ENCODE data around the gene GJE1. TPM values are rescaled to one million over a fixed set of nuclear protein-coding genes. Genes with fewer than 3 reads are reported as not detected.

Gene GJE1
- total RNA-seq, 1 experiment from 2014 or later: not detected

DNA sequence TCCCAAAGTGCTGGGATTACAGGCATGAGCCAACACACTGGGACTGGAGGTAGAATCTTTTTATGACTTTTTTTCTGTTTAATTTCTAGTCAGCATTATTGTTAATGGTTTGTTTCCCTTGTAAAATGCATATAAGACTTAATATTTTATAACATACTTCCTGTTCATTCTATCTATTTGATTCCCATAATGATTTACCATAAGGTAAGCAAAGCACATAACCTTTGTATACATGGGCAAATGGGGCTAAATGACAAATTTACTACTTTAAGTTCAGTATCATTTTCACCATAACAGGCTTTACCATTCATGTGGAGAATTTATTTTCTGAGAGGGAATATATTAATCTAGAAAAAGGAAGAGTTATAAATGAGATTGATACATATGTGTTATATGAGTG, 38.6 kb downstream of the GJE1 start:
- Histone ChIP-seq H3K9me2 (ENCODE audit: insufficient read depth) (no peaks in the 10 kb centered on the region), H3K27ac (no peak overlapping the region), H2AFZ (no peak overlapping the region), H3K79me2 (ENCODE audit: low read depth) (0 out of 2 replicates have a peak, but pooled peaks cover 2% of the 10 kb centered on the region), H3K36me3 (ENCODE audit: low read depth) (peaks cover 22% of the 10 kb centered on the region; the same call in 1 of the 2 replicates), H3K9me3 (ENCODE audit: insufficient read depth, low read depth) (no peaks in the 10 kb centered on the region), H3K4me1 (replicated peaks; ENCODE audit: insufficient read depth) (no peaks in the 10 kb centered on the region), H3K4me2 (no peak overlapping the region), H4K20me1 (ENCODE audit: insufficient read depth) (0 out of 2 replicates have a peak, but pooled peaks cover 4% of the 10 kb centered on the region), H3K4me3 (no peak overlapping the region), H3K27me3 (ENCODE audit: insufficient read depth, low read depth) (no peaks in the 10 kb centered on the region), H3F3A (ENCODE audit: insufficient read depth, low read depth) (no peaks in the 10 kb centered on the region; the same call in 1 of the 2 replicates)
- no peak for DNase-seq
- ChIA-PET POLR2A (ENCODE audit: unreplicated experiment) (no interaction called here), CTCF (no interaction called here)
- intact Hi-C loops (cut with micrococcal nuclease; ENCODE audit: unreplicated experiment): no loop called here
- TF ChIP-seq CTCF (conservative IDR thresholded peaks at IDR 0.05) (no peak), EZH2 (IDR thresholded peaks at IDR 0.05; ENCODE audit: low read depth) (no peak)
- no TSS peak for BruUV-seq (replicated peaks)

- no peaks in the 10 kb centered on the region for H3K4me1 ChIP-seq (replicated peaks; ENCODE audit: insufficient read depth)
- DNase-seq: no peak
- no peaks in the 10 kb centered on the region for H3K9me2 ChIP-seq (ENCODE audit: insufficient read depth)
- H3K9me3 ChIP-seq (ENCODE audit: insufficient read depth, low read depth): no peaks in the 10 kb centered on the region
- ChIA-PET CTCF (no interaction called here), POLR2A (ENCODE audit: unreplicated experiment) (no interaction called here)
- H3K4me3 ChIP-seq: no peak overlapping the region
- H3K4me2 ChIP-seq: no peak overlapping the region
- 0 out of 2 replicates have a peak, but pooled peaks cover 4% of the 10 kb centered on the region for H4K20me1 ChIP-seq (ENCODE audit: insufficient read depth)
- 0 out of 2 replicates have a peak, but pooled peaks cover 2% of the 10 kb centered on the region for H3K79me2 ChIP-seq (ENCODE audit: low read depth)
- no peak overlapping the region for H3K27ac ChIP-seq
- H3K27me3 ChIP-seq (ENCODE audit: insufficient read depth, low read depth): no peaks in the 10 kb centered on the region
- intact Hi-C loops (cut with micrococcal nuclease; ENCODE audit: unreplicated experiment): no loop called here
- no peaks in the 10 kb centered on the region; the same call in 1 of the 2 replicates for H3F3A ChIP-seq (ENCODE audit: insufficient read depth, low read depth)
- peaks cover 34% of the 10 kb centered on the region for H3K36me3 ChIP-seq (ENCODE audit: low read depth)
- no TSS peak for BruUV-seq (replicated peaks)
- H2AFZ ChIP-seq: no peak overlapping the region
- TF ChIP-seq EZH2 (IDR thresholded peaks at IDR 0.05; ENCODE audit: low read depth): no peak
- no peak for TF ChIP-seq CTCF (conservative IDR thresholded peaks at IDR 0.05)
These were observed 40.0 kb downstream of the GJE1 start for GRCh38 chr6:142172758-142173157.

GRCh38 chr6:142173980-142174379, 41.3 kb downstream of the GJE1 start:
- H3K4me1 ChIP-seq (replicated peaks; ENCODE audit: insufficient read depth): no peaks in the 10 kb centered on the region
- no peak overlapping the region for H3K27ac ChIP-seq
- no peak overlapping the region for H3K4me3 ChIP-seq
- no peak overlapping the region for H2AFZ ChIP-seq
- no peaks in the 10 kb centered on the region for H3F3A ChIP-seq (ENCODE audit: insufficient read depth, low read depth)
- intact Hi-C loops (cut with micrococcal nuclease; ENCODE audit: unreplicated experiment): no loop called here
- no peaks in the 10 kb centered on the region for H3K9me2 ChIP-seq (ENCODE audit: insufficient read depth)
- H3K36me3 ChIP-seq (ENCODE audit: low read depth): peaks cover 40% of the 10 kb centered on the region
- H3K79me2 ChIP-seq (ENCODE audit: low read depth): 0 out of 2 replicates have a peak, but pooled peaks cover 2% of the 10 kb centered on the region
- DNase-seq: no peak
- no peak overlapping the region for H3K4me2 ChIP-seq
- no peak for TF ChIP-seq CTCF (conservative IDR thresholded peaks at IDR 0.05)
- TF ChIP-seq EZH2 (IDR thresholded peaks at IDR 0.05; ENCODE audit: low read depth): no peak
- H4K20me1 ChIP-seq (ENCODE audit: insufficient read depth): 0 out of 2 replicates have a peak, but pooled peaks cover 4% of the 10 kb centered on the region
- H3K9me3 ChIP-seq (ENCODE audit: insufficient read depth, low read depth): no peaks in the 10 kb centered on the region
- no TSS peak for BruUV-seq (replicated peaks)
- ChIA-PET CTCF (no interaction called here), POLR2A (ENCODE audit: unreplicated experiment) (no interaction called here)
- H3K27me3 ChIP-seq (ENCODE audit: insufficient read depth, low read depth): no peaks in the 10 kb centered on the region
